GM13976 (cell line): ENCODE data around the gene UBE2G2.
A peak's percentile ranks its signal among the peaks of the same experiment; 100 is the strongest.

ENCODE experiments used
- DNase-seq: peaks from one replicate; pipeline ENCODE4 v3.0.0; 2012; ENCODE audit warnings: low spot score
- in situ Hi-C: fragments of 300-500 bp; cut with MboI; formaldehyde crosslinking; loops from one replicate; pipeline ENCODE4 v1.12.0; 2022; ENCODE audit warnings: low sequenced_read_pairs, mixed read lengths, inconsistent platforms; ENCODE audit not compliant: unreplicated experiment
- TF ChIP-seq, protein P1 (sequence below): IDR thresholded peaks from 2 replicates; pipeline ENCODE4 v1.5.1; 2012; ENCODE audit warnings: borderline replicate concordance, mild to moderate bottlenecking; ENCODE audit not compliant: insufficient read depth; ENCODE audit errors: extremely low read depth, missing control alignments, control extremely low read depth

The UBE2G2 gene

DNA sequence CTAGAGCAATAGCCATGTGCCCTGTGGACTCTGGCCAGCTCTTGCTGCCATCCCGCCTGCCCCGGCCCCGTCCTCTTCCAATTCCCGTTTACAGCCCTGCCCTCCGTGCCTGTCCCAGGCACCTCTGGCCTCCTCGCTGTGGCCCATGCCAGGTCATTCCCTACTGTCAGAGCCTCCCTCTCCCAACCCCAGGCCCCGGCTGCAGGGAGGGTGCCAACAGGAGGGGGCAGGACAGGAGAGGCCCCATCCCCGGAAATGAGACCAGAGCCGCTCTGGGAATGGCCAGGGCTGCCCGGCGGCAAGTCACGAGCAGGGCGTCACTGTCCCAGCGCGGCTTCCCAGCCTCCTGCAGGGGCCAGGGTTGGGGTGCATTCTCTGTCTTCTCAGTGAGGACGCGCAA lies 66.8 kb downstream of the UBE2G2 start:
- TF ChIP-seq, protein P1, sequence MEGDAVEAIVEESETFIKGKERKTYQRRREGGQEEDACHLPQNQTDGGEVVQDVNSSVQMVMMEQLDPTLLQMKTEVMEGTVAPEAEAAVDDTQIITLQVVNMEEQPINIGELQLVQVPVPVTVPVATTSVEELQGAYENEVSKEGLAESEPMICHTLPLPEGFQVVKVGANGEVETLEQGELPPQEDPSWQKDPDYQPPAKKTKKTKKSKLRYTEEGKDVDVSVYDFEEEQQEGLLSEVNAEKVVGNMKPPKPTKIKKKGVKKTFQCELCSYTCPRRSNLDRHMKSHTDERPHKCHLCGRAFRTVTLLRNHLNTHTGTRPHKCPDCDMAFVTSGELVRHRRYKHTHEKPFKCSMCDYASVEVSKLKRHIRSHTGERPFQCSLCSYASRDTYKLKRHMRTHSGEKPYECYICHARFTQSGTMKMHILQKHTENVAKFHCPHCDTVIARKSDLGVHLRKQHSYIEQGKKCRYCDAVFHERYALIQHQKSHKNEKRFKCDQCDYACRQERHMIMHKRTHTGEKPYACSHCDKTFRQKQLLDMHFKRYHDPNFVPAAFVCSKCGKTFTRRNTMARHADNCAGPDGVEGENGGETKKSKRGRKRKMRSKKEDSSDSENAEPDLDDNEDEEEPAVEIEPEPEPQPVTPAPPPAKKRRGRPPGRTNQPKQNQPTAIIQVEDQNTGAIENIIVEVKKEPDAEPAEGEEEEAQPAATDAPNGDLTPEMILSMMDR, result no peak
- peak; percentile 9 for DNase-seq
- in situ Hi-C loops, result no loop called here

DNA sequence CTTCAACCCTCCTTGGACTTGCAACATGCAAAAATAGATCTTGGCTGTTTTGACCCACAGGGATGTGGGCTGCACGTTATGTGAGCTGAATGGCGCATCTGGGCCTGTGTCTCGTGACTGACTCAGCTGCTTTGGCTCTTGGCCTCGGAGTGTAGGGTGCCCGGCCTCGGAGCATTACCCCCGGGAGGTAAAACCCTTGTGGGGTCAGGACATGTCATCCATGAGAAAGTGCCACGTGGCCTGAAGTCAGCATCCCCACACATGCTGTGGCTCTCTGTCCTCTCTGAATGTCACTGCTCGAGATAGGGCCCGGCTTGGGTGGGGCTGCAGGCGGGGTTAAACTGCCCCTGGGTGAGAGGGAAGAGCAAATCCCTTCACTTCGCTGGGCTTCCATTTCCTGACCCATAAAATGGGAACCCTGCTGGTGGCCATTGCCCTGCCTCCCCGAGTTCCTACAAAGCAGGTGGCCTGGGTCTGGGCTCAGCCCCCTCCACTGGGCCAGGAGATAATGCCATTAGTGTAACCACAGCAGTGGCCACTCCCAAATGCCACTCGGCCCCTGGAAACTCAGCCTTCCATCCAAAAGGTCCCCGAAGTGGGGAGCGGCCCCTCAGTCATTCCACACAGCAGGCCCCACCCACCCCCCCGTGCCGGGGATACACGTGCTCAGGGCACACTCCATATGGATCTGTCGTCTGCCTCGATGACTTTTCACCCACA lies 67.4 kb downstream of the UBE2G2 start:
- peak; percentile 23 for DNase-seq
- in situ Hi-C loops, result no loop called here
- TF ChIP-seq, protein P1, result no peak

DNA sequence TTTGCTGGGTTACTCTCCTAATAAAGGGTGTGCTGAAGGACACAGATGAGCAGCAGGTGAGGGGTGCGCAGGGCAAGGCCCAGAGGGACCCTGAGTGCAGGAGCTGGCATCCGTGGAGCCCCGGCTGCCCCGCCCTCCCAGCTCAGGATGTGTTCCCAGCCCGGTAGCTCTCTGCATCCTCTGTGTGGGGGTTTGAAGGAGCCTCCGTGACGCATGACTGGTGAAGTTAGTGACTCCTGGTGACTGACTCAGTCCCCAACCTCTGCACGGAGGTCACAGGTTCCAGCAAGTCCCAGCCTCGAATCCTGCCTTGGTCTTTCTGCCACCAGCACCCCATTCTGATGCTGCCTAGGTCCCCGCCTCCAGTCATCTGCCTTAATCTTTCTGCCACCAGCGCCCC lies 68.7 kb downstream of the UBE2G2 start:
- TF ChIP-seq, protein P1, result no peak
- DNase-seq, result peak; percentile 15
- in situ Hi-C loops, result no loop called here

DNA sequence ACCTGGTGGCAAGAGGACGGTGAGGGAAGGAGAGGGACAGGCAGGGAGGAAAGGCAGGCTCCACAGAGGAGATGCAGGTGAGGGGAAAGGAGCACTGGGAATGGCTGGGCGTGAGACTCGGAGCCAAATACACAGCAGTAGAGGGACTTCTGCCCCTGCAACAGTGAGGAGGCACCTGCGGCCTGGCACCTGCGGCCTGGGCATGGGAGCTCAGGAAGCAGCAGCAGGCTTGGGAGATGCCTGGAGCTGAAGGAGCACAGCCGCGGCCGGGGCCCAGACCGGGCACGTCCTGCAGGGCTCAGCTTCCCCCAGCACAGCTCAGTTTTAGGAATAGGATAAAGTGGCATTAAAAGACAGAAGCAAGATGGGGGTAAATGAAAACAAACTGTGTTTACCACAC lies 69.4 kb downstream of the UBE2G2 start:
- TF ChIP-seq, protein P1, result no peak
- in situ Hi-C loops, result no loop called here
- peak; percentile 12 for DNase-seq

DNA sequence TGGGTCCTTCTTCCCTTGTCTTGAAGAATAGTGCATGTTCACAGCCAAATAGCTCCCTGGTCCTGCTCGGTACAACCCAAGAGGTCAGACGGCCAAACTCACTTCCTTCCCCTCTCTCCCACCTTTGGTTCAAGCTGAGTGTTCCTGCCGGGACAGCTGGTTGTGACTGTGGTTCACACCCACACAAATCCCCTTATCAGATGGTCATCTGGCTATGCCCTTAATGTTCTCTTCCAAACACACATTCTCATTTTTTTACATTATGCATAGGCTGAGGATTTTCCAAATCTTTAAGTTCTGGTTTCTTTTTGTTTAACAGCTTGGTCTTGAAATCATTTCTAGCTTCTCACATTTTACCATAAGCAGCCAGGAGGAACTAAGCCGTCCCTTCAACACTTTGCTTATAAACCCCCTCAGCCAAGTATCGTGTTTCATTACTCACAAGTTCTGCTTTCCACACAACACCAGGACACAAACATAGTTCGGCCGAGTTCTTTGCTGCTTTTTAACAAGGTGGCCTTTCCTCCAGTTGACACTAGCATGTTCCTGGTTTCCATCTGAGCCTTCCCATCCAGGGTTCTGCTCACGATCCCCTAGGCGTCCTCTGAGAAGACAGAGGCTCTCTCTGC lies 70.6 kb downstream of the UBE2G2 start:
- peak; percentile 17 for DNase-seq
- TF ChIP-seq, protein P1, result no peak
- in situ Hi-C loops, result no loop called here

DNA sequence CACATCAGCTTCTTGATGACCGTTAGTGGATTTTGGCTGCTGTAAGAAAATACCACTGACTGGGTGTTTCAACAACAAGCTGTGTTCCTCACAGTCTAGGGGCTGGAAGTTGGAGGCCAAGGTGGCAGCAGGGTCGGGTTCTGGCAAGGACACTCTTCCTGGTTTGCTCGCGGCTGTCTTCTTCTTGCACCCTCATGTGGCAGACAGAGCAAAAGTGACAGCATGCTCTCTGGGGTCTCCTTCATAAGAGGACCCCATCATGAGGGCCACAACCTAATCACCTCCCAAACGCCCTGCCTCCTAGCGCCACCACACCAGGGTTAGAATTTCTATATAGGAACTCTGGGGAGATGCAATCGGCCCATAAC lies 71.6 kb downstream of the UBE2G2 start:
- in situ Hi-C loops, result no loop called here
- no peak for DNase-seq
- TF ChIP-seq, protein P1, result no peak
